HepG2 (cell line): ENCODE measurements around the gene SLC13A3. TPM values are rescaled to one million over a fixed set of nuclear protein-coding genes. Genes with fewer than 3 reads are reported as not detected.

ENCODE experiments used
- DPF2 ChIP-seq: sonication (generic); formaldehyde crosslinking; IDR thresholded peaks from 2 replicates; pipeline ENCODE4 v1.4.0; 2020; ENCODE audit warnings: mild to moderate bottlenecking, low read depth, missing genetic modification reagents, borderline replicate concordance
- EED ChIP-seq: sonication (generic); formaldehyde crosslinking; IDR thresholded peaks from 2 replicates; pipeline ENCODE4 v1.5.0; 2020; ENCODE audit warnings: mild to moderate bottlenecking, missing genetic modification reagents
- FIP1L1 ChIP-seq: fragments of 200-400 bp; formaldehyde crosslinking; IDR thresholded peaks from 2 replicates; pipeline ENCODE4 v1.6.1; 2018; ENCODE audit warnings: low read depth, mild to moderate bottlenecking, low read length, moderate library complexity, borderline replicate concordance; ENCODE audit not compliant: insufficient read depth
- GLI4 ChIP-seq: sonication (generic); formaldehyde crosslinking; IDR thresholded peaks from 2 replicates; pipeline ENCODE4 v1.5.1; 2020; ENCODE audit warnings: missing genetic modification reagents, mild to moderate bottlenecking, moderate library complexity, borderline replicate concordance
- KMT2A ChIP-seq: sonication (generic); formaldehyde crosslinking; IDR thresholded peaks from 2 replicates; pipeline ENCODE4 v1.4.0; 2020; ENCODE audit warnings: missing genetic modification reagents
- PHF5A ChIP-seq: IDR thresholded peaks from one replicate; pipeline ENCODE4 v1.6.1; 2018; ENCODE audit warnings: low read depth, missing genetic modification reagents; ENCODE audit not compliant: unreplicated experiment
- PLRG1 ChIP-seq: fragments of 450-650 bp; conservative IDR thresholded peaks from 2 replicates; pipeline ENCODE4 v1.6.1; 2016
- RBM22 ChIP-seq: fragments of 200-400 bp; formaldehyde crosslinking; optimal IDR thresholded peaks from 2 replicates; pipeline ENCODE3; 2017; ENCODE audit warnings: mild to moderate bottlenecking, low read length, moderate library complexity
- RBM39 ChIP-seq: fragments of 200-400 bp; formaldehyde crosslinking; IDR thresholded peaks from one replicate; pipeline ENCODE4 v1.6.1; 2018; ENCODE audit warnings: antibody characterized with exemption, mild to moderate bottlenecking, low read depth, low read length; ENCODE audit not compliant: poor library complexity, severe bottlenecking
- RCOR2 ChIP-seq: IDR thresholded peaks from 2 replicates; pipeline ENCODE4 v1.6.1; 2016; ENCODE audit warnings: missing biosample characterization, missing genetic modification reagents
- RNF2 ChIP-seq: fragments of 450-650 bp; conservative IDR thresholded peaks from 2 replicates; pipeline ENCODE4 v1.6.1; 2016; ENCODE audit warnings: low read depth
- SOX5 ChIP-seq: IDR thresholded peaks from 2 replicates; pipeline ENCODE4 v1.6.1; 2016; ENCODE audit warnings: borderline replicate concordance
- TCF12 ChIP-seq, 2 experiments: fragments of 450-650 bp in 1 of 2; sonication (generic) in 1 of 2; formaldehyde crosslinking in 1 of 2; IDR thresholded peaks; 2 replicates each; pipeline versions ENCODE4 v1.6.1 to v1.8.0; 2017 to 2022; ENCODE audit warnings: antibody characterized with exemption in 1 of 2, mild to moderate bottlenecking in 1 of 2, missing genetic modification reagents in 1 of 2, moderate library complexity in 1 of 2
- TEF ChIP-seq: sonication (generic); formaldehyde crosslinking; IDR thresholded peaks from 2 replicates; pipeline ENCODE4 v1.5.0; 2020; ENCODE audit warnings: missing genetic modification reagents
- TIGD3 ChIP-seq: sonication (generic); formaldehyde crosslinking; IDR thresholded peaks from 2 replicates; pipeline ENCODE4 v1.5.1; 2020; ENCODE audit warnings: mild to moderate bottlenecking, missing genetic modification reagents, borderline replicate concordance
- ZNF10 ChIP-seq: sonication (generic); formaldehyde crosslinking; IDR thresholded peaks from 2 replicates; pipeline ENCODE4 v1.4.0; 2020; ENCODE audit warnings: mild to moderate bottlenecking, low read depth, missing genetic modification reagents, borderline replicate concordance
- ZNF138 ChIP-seq: sonication (generic); formaldehyde crosslinking; IDR thresholded peaks from 2 replicates; pipeline ENCODE4 v1.5.0; 2020; ENCODE audit warnings: mild to moderate bottlenecking, low read depth, missing genetic modification reagents
- ZNF512B ChIP-seq: sonication (generic); formaldehyde crosslinking; IDR thresholded peaks from 2 replicates; pipeline ENCODE4 v1.5.1; 2020; ENCODE audit warnings: missing genetic modification reagents, mild to moderate bottlenecking, borderline replicate concordance
- ZNF558 ChIP-seq: sonication (generic); formaldehyde crosslinking; IDR thresholded peaks from 2 replicates; pipeline ENCODE4 v1.9.0; 2022; ENCODE audit warnings: mild to moderate bottlenecking, missing genetic modification reagents, borderline replicate concordance
- ZNF580 ChIP-seq: IDR thresholded peaks from 2 replicates; pipeline ENCODE4 v1.6.1; 2016; ENCODE audit warnings: low read depth, borderline replicate concordance
- ZNF644 ChIP-seq: IDR thresholded peaks from 2 replicates; pipeline ENCODE4 v1.6.1; 2016; ENCODE audit warnings: low read depth
- ZNF746 ChIP-seq: sonication (generic); formaldehyde crosslinking; IDR thresholded peaks from 2 replicates; pipeline ENCODE4 v1.8.0; 2022; ENCODE audit warnings: mild to moderate bottlenecking, missing genetic modification reagents
- ZNF777 ChIP-seq: sonication (generic); formaldehyde crosslinking; IDR thresholded peaks from 2 replicates; pipeline ENCODE4 v1.4.0; 2020; ENCODE audit warnings: missing genetic modification reagents
- polyA plus RNA-seq, 8 experiments: library from polyadenylated mRNA; depleted of rRNA in 3 of 8; stranded (reverse) in 7 of 8; unstranded in 1 of 8; fragments of >200 nt; fragmentation: Illumina TruSeq in 4 of 8; extraction: Trizol in 4 of 8; gene quantifications; 2 replicates each; pipeline versions ENCODE4 v1.2.1 to v1.2.3, GENCODE V29; 2011 to 2016; ENCODE audit warnings: low read depth in 4 of 8, missing spikeins in 1 of 8, mixed read lengths in 1 of 8; ENCODE audit not compliant: insufficient read depth in 1 of 8
- total RNA-seq, 5 experiments: library from RNA; depleted of rRNA; stranded (reverse); fragments of >200 nt; fragmentation: Illumina TruSeq; extraction: Trizol; gene quantifications; 2 replicates each; pipeline ENCODE4 v1.2.3, GENCODE V29; 2016; ENCODE audit warnings: low read depth in 1 of 5

The SLC13A3 gene
- total and polyA plus RNA-seq, 2 of the 13 experiments (the other 11 are each of a cell fraction or from before 2014, with no cell fraction given): 66.5 to 76.0 TPM

GRCh38 chr20:46689082-46689753 lies 38.0 kb upstream of the SLC13A3 start, which contains the start of gene TP53RK (continued):
- TF ChIP-seq ZNF580 (CRISPR knock-in tag) (peak; percentile 83; the same call in 1 of the 2 replicates), TEF (CRISPR knock-in tag) (peak; percentile 76; the same call in 1 of the 2 replicates), ZNF746 (CRISPR knock-in tag) (peak; percentile 90), GLI4 (CRISPR knock-in tag) (peak; percentile 99), RBM39 (no peak), ZNF644 (CRISPR knock-in tag) (no peak), DPF2 (no peak), ZNF512B (CRISPR knock-in tag) (no peak), FIP1L1 (no peak), ZNF10 (0 out of 2 replicates have a peak, but pooled peaks have one; percentile 42), TCF12 (IDR thresholded peaks at IDR 0.05) (no peak), TCF12 (CRISPR knock-in tag; IDR thresholded peaks at IDR 0.05) (peak; percentile 75; the same call in 1 of the 2 replicates), RBM22 (no peak), PHF5A (CRISPR knock-in tag) (no peak), RCOR2 (CRISPR knock-in tag) (no peak), EED (CRISPR knock-in tag) (no peak), TIGD3 (no peak), ZNF777 (CRISPR knock-in tag) (no peak; the same call in 1 of the 2 replicates), RNF2 (peak; percentile 56; the same call in 1 of the 2 replicates), PLRG1 (no peak), ZNF558 (CRISPR knock-in tag) (peak; percentile 96; the same call in 1 of the 2 replicates), SOX5 (CRISPR knock-in tag) (peak; percentile 55; the same call in 1 of the 2 replicates), KMT2A (CRISPR knock-in tag) (peak; percentile 91), ZNF138 (CRISPR knock-in tag) (no peak)
